H1 (cell line): ENCODE measurements around the gene TMEM54. TPM values are rescaled to one million over a fixed set of nuclear protein-coding genes. Genes with fewer than 3 reads are reported as not detected.

ENCODE experiments used
- MAFK ChIP-seq: IDR thresholded peaks from 2 replicates; pipeline ENCODE4 v1.6.1; 2012; ENCODE audit warnings: low read depth, mild to moderate bottlenecking, improper control_type of control experiment, low read length
- POU5F1 ChIP-seq: IDR thresholded peaks from 2 replicates; pipeline ENCODE4 v1.6.1; 2011; ENCODE audit warnings: low read depth, mild to moderate bottlenecking, low read length, moderate library complexity
- RBBP5 ChIP-seq: IDR thresholded peaks from 2 replicates; pipeline ENCODE4 v1.7.1; 2012; ENCODE audit warnings: low read depth, mild to moderate bottlenecking, inconsistent platforms, low read length, moderate library complexity, borderline replicate concordance
- RNF2 ChIP-seq: fragments of 200-900, 300-1000 bp; sonication (generic); IDR thresholded peaks from 2 replicates; pipeline ENCODE4 v1.7.1; 2016; ENCODE audit warnings: borderline replicate concordance, low read depth, mild to moderate bottlenecking, antibody characterized with exemption, low read length; ENCODE audit not compliant: poor library complexity, severe bottlenecking; ENCODE audit errors: missing control alignments
- SUZ12 ChIP-seq: fragments of 200-600 bp; sonication (generic); IDR thresholded peaks from 2 replicates; pipeline ENCODE4 v1.6.1; 2012; ENCODE audit warnings: mild to moderate bottlenecking, inconsistent platforms, low read length, moderate library complexity, mixed read lengths
- TEAD4 ChIP-seq: IDR thresholded peaks from 2 replicates; pipeline ENCODE4 v1.6.1; 2012; ENCODE audit warnings: low read depth, low read length, inconsistent platforms, mixed read lengths
- polyA plus RNA-seq, 7 experiments: library from polyadenylated mRNA; depleted of rRNA in 3 of 7; stranded (reverse) in 5 of 7; unstranded in 2 of 7; fragments of >200 nt in 5 of 7; fragments of 200-250 nt in 2 of 7; gene quantifications; 1 replicate in 5 of 7; 2 replicates in 1 of 7; 4 replicates in 1 of 7; pipeline versions ENCODE4 v1.2.1 to v1.2.3, GENCODE V29; 2011 to 2013; ENCODE audit warnings: missing spikeins in 2 of 7, mixed read lengths in 2 of 7
- total RNA-seq: library from RNA; stranded (reverse); fragmentation: NEBNext Ultra II Directional; extraction: Animal tissue kit (Norgen Biotek cat#: 25700); gene quantifications from 2 replicates; pipeline ENCODE4 v1.2.1, GENCODE V29; 2021
- TF ChIP-seq, protein P1 (sequence below): fragments of 300-600 bp; sonication (generic); IDR thresholded peaks from 2 replicates; pipeline ENCODE4 v1.7.1; 2012; ENCODE audit warnings: low read length, moderate library complexity, mild to moderate bottlenecking, inconsistent platforms; ENCODE audit not compliant: insufficient replicate concordance
- TF ChIP-seq, protein P2 (sequence below): IDR thresholded peaks from 2 replicates; pipeline ENCODE4 v1.6.1; 2012; ENCODE audit warnings: low read length, inconsistent platforms

TMEM54 gene
- total and polyA plus RNA-seq, 2 of the 8 experiments (the other 6 are each of a cell fraction or from before 2014, with no cell fraction given): 9.5 to 58.7 TPM

DNA sequence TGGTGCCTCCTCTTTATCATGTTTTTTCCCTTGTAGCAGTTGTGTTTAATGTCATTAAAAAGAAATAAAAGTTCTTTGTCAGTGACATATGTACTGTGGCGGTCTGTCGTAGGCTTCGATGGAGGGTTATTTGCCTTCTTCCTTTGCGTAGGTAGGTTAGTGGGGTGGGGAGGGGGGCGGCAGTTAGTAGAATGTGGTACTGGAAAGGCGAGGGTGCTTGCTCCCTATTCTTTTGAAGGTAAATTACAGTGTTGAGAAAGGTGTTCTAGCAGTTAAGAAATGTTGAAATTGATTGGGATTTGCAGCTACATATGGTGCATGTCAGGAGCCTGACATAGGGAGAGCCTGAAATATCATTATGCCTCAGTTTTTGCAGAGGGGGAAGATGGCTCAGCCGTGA, 42.4 kb downstream of the TMEM54 start (continued):
- TF ChIP-seq, protein P1, sequence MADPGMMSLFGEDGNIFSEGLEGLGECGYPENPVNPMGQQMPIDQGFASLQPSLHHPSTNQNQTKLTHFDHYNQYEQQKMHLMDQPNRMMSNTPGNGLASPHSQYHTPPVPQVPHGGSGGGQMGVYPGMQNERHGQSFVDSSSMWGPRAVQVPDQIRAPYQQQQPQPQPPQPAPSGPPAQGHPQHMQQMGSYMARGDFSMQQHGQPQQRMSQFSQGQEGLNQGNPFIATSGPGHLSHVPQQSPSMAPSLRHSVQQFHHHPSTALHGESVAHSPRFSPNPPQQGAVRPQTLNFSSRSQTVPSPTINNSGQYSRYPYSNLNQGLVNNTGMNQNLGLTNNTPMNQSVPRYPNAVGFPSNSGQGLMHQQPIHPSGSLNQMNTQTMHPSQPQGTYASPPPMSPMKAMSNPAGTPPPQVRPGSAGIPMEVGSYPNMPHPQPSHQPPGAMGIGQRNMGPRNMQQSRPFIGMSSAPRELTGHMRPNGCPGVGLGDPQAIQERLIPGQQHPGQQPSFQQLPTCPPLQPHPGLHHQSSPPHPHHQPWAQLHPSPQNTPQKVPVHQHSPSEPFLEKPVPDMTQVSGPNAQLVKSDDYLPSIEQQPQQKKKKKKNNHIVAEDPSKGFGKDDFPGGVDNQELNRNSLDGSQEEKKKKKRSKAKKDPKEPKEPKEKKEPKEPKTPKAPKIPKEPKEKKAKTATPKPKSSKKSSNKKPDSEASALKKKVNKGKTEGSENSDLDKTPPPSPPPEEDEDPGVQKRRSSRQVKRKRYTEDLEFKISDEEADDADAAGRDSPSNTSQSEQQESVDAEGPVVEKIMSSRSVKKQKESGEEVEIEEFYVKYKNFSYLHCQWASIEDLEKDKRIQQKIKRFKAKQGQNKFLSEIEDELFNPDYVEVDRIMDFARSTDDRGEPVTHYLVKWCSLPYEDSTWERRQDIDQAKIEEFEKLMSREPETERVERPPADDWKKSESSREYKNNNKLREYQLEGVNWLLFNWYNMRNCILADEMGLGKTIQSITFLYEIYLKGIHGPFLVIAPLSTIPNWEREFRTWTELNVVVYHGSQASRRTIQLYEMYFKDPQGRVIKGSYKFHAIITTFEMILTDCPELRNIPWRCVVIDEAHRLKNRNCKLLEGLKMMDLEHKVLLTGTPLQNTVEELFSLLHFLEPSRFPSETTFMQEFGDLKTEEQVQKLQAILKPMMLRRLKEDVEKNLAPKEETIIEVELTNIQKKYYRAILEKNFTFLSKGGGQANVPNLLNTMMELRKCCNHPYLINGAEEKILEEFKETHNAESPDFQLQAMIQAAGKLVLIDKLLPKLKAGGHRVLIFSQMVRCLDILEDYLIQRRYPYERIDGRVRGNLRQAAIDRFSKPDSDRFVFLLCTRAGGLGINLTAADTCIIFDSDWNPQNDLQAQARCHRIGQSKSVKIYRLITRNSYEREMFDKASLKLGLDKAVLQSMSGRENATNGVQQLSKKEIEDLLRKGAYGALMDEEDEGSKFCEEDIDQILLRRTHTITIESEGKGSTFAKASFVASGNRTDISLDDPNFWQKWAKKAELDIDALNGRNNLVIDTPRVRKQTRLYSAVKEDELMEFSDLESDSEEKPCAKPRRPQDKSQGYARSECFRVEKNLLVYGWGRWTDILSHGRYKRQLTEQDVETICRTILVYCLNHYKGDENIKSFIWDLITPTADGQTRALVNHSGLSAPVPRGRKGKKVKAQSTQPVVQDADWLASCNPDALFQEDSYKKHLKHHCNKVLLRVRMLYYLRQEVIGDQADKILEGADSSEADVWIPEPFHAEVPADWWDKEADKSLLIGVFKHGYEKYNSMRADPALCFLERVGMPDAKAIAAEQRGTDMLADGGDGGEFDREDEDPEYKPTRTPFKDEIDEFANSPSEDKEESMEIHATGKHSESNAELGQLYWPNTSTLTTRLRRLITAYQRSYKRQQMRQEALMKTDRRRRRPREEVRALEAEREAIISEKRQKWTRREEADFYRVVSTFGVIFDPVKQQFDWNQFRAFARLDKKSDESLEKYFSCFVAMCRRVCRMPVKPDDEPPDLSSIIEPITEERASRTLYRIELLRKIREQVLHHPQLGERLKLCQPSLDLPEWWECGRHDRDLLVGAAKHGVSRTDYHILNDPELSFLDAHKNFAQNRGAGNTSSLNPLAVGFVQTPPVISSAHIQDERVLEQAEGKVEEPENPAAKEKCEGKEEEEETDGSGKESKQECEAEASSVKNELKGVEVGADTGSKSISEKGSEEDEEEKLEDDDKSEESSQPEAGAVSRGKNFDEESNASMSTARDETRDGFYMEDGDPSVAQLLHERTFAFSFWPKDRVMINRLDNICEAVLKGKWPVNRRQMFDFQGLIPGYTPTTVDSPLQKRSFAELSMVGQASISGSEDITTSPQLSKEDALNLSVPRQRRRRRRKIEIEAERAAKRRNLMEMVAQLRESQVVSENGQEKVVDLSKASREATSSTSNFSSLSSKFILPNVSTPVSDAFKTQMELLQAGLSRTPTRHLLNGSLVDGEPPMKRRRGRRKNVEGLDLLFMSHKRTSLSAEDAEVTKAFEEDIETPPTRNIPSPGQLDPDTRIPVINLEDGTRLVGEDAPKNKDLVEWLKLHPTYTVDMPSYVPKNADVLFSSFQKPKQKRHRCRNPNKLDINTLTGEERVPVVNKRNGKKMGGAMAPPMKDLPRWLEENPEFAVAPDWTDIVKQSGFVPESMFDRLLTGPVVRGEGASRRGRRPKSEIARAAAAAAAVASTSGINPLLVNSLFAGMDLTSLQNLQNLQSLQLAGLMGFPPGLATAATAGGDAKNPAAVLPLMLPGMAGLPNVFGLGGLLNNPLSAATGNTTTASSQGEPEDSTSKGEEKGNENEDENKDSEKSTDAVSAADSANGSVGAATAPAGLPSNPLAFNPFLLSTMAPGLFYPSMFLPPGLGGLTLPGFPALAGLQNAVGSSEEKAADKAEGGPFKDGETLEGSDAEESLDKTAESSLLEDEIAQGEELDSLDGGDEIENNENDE: no peak
- no peak for TF ChIP-seq TEAD4
- TF ChIP-seq RNF2: no peak
- TF ChIP-seq POU5F1: no peak
- TF ChIP-seq SUZ12: no peak
- TF ChIP-seq MAFK: no peak
- no peak for TF ChIP-seq RBBP5
- TF ChIP-seq, protein P2, sequence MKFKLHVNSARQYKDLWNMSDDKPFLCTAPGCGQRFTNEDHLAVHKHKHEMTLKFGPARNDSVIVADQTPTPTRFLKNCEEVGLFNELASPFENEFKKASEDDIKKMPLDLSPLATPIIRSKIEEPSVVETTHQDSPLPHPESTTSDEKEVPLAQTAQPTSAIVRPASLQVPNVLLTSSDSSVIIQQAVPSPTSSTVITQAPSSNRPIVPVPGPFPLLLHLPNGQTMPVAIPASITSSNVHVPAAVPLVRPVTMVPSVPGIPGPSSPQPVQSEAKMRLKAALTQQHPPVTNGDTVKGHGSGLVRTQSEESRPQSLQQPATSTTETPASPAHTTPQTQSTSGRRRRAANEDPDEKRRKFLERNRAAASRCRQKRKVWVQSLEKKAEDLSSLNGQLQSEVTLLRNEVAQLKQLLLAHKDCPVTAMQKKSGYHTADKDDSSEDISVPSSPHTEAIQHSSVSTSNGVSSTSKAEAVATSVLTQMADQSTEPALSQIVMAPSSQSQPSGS: no peak
